Fibroblast of mammary gland (primary cell): ENCODE data around the gene APCDD1.

Experiments used
- DNase-seq: peaks from one replicate; pipeline ENCODE4 v3.0.0-alpha.2; 2010; ENCODE audit warnings: low read depth
- H3K4me3 ChIP-seq: 2 replicates; pipeline ENCODE4 v1.5.1; 2011; ENCODE audit warnings: low read depth, mild to moderate bottlenecking, low read length, moderate library complexity; ENCODE audit not compliant: control insufficient read depth
- TF ChIP-seq, protein P1 (sequence below): conservative IDR thresholded peaks from 2 replicates; pipeline ENCODE4 v1.5.1; 2011; ENCODE audit warnings: low read depth, low read length, inconsistent platforms; ENCODE audit not compliant: control insufficient read depth, insufficient read depth

Gene APCDD1

DNA sequence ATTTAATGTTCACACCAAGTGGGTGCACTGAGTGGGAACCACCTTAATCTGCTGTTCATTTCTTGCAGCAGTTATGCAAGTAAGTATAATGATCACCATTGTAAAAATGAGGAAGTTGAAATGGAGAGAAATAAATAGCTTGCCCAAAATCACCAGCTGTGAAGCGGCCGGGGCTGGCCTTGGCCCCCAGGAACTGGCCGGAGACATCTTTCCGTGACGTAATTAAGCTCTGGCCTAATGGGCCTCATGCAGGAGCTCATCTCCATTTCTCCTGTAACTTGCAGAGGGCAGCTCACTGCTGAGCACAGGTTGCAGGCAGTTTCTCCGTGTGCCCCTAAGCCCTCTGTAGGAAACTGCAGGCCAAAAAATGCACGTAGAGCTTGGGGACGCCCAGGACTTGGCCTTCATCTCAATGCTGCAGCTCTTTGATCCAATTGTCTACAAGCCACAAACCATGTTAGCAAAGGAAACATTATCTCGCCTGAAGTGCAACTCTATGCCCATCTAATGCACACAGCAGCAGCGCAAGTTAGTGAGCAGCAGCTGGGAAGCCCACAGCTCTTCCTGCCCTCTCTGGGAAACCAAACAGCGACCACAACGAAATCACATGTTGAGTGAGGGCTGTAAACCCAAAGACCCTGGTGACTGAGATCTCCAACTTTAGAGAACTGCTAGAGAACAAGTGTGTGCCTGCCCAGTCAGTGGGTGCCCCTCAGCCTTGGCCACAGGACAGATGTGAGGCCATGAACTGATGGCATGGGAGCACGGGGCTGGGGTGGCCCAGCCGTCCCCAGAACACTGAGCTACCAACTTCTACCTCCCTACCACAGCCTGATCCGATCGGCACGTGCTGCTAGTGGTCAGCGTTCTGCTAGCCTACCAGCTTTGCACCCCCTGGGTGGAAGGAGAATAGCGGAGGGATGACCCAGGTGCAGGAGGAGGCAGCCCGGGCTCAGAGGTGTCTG lies 28.8 kb downstream of the APCDD1 start:
- TF ChIP-seq, protein P1, sequence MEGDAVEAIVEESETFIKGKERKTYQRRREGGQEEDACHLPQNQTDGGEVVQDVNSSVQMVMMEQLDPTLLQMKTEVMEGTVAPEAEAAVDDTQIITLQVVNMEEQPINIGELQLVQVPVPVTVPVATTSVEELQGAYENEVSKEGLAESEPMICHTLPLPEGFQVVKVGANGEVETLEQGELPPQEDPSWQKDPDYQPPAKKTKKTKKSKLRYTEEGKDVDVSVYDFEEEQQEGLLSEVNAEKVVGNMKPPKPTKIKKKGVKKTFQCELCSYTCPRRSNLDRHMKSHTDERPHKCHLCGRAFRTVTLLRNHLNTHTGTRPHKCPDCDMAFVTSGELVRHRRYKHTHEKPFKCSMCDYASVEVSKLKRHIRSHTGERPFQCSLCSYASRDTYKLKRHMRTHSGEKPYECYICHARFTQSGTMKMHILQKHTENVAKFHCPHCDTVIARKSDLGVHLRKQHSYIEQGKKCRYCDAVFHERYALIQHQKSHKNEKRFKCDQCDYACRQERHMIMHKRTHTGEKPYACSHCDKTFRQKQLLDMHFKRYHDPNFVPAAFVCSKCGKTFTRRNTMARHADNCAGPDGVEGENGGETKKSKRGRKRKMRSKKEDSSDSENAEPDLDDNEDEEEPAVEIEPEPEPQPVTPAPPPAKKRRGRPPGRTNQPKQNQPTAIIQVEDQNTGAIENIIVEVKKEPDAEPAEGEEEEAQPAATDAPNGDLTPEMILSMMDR: no peak
- DNase-seq: no peak
- H3K4me3 ChIP-seq: no peak overlapping the region

DNA sequence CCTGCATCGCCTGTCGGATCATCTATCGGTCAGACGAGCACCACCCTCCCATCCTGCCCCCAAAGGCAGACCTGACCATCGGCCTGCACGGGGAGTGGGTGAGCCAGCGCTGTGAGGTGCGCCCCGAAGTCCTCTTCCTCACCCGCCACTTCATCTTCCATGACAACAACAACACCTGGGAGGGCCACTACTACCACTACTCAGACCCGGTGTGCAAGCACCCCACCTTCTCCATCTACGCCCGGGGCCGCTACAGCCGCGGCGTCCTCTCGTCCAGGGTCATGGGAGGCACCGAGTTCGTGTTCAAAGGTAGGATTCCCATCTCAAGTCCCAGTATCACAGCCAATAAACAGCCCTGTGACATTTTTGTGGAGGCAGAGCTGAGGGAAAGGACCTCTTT lies 31.0 kb downstream of the APCDD1 start:
- DNase-seq: no peak
- no peak overlapping the region for H3K4me3 ChIP-seq
- TF ChIP-seq, protein P1: no peak

- no peak for DNase-seq
- H3K4me3 ChIP-seq: no peak overlapping the region
- TF ChIP-seq, protein P1: no peak
Measured at GRCh38 chr18:10486362-10486761, 31.9 kb downstream of the APCDD1 start.

DNA sequence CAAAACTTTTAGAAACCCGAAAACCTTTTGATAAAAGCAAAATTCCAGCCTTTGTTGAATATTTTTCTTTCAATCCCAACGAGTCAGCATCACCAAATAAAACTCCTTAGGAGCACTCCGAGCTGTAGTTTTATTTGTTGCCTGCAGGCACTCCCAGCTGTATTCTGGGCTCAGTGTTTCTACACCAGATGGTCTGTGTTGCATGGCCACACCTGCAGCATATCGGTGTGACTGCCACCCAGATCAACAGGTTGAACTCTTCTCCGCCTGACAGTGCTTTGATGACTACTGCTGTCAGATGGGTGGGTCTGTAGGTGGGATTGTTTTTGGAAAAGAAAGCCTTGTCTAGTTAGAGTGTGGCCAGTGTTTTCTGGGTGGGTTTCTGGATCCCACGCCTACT lies 32.7 kb downstream of the APCDD1 start:
- DNase-seq: no peak
- TF ChIP-seq, protein P1: no peak
- no peak overlapping the region for H3K4me3 ChIP-seq

DNA sequence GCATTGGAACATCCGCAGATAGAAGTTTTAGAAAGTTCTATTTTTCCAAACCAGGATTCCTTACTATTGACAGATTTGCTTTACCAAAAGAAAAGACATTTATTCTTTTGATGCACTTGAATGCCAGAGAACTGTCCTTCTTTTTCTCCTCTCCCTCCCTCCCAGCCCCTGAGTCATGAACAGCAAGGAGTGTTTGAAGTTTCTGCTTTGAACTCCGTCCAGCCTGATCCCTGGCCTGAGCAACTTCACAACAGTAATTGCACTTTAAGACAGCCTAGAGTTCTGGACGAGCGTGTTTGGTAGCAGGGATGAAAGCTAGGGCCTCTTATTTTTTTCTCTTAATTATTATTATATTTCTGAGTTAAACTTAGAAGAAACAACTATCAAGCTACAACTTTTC lies 33.6 kb downstream of the APCDD1 start:
- no peak overlapping the region for H3K4me3 ChIP-seq
- TF ChIP-seq, protein P1: no peak
- peak; percentile 20 for DNase-seq

DNA sequence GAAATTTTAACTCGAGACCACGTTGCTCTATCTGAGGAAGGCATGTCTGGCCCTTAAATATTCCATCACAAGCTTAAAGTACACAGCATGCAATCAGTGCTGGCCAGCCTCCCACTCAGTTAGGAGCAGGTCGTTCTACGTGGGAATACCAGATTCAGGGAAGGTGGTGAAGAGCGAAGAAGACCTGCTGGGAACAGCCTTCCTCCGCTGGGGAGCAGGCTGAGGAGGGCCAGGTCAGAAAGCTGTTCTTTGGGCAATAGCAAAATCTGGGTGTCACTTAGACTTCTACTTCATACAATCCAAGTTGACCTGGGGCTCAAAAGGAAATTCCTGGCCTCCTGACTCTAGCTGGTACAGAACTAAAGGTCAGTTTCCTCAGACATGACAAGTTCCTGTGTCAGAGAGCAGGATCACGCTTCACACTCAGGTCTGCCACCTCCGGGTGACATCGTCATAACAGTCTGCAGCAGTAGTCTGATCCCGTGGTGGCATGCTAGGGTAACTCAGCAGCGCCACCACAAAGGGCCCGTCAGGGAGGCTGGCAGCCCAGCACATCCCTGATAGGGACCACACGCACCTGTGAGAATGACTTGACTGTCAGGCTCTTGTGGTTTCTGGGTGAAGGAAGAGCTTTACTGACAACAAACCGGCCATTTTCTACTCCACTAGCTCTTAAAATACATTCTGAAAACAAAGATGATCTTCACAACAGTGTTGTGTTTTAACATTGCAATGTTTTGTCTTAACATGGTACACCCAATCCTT lies 36.1 kb downstream of the APCDD1 start:
- TF ChIP-seq, protein P1: no peak
- no peak for DNase-seq
- no peak overlapping the region for H3K4me3 ChIP-seq
